Transverse colon (tissue), 4 donors: ENCODE results near the gene PRRT4. TPM values are rescaled to one million over a fixed set of nuclear protein-coding genes. Genes with fewer than 3 reads are reported as not detected.

Experiments
- DNase-seq: peaks from one replicate; pipeline ENCODE4 v3.0.0-alpha.2; 2019
- H3K27ac ChIP-seq, 4 donors: fragments of 200-600 bp; sonication (generic); 2 replicates each; pipeline ENCODE4 v1.5.1; 2016 to 2018; ENCODE audit warnings: inconsistent platforms in 4 of 4
- H3K27me3 ChIP-seq: fragments of 200-600 bp; sonication (generic); 2 replicates; pipeline ENCODE4 v1.5.1; 2017; ENCODE audit warnings: inconsistent platforms
- H3K36me3 ChIP-seq, 4 donors: fragments of 200-600 bp; sonication (generic); 2 replicates each; pipeline ENCODE4 v1.5.1; 2017 to 2019; ENCODE audit warnings: inconsistent platforms in 4 of 4
- H3K4me1 ChIP-seq, 4 donors: fragments of 200-600 bp; sonication (generic); 2 replicates each; pipeline ENCODE4 v1.5.1; 2017 to 2020; ENCODE audit warnings: inconsistent platforms in 4 of 4
- H3K4me3 ChIP-seq, 4 donors: fragments of 200-600 bp; sonication (generic); 1 replicate in 1 of 4; 2 replicates in 3 of 4; pipeline versions ENCODE4 v1.5.1 to v1.6.1; 2017 to 2019; ENCODE audit warnings: inconsistent platforms in 4 of 4
- H3K9me3 ChIP-seq, 2 donors: fragments of 200-600 bp; sonication (generic); 2 replicates each; pipeline ENCODE4 v1.5.1; 2017 to 2019; ENCODE audit warnings: inconsistent platforms in 2 of 2
- CTCF ChIP-seq, 5 experiments: fragments of 200-600 bp in 3 of 5; fragments of 450-650 bp in 2 of 5; sonication (generic) in 3 of 5; IDR thresholded peaks; 1 replicate in 2 of 5; 2 replicates in 3 of 5; pipeline ENCODE4 v1.5.1; 2016 to 2017; ENCODE audit warnings: antibody characterized with exemption in 5 of 5, inconsistent platforms in 3 of 5, mild to moderate bottlenecking in 2 of 5, moderate library complexity in 1 of 5
- EP300 ChIP-seq: sonication (generic); formaldehyde crosslinking; IDR thresholded peaks from one replicate; pipeline ENCODE4 v1.6.1; 2017; ENCODE audit warnings: antibody characterized with exemption, low read depth
- POLR2A ChIP-seq: fragments of 450-650 bp; IDR thresholded peaks from one replicate; pipeline ENCODE4 v1.6.1; 2016; ENCODE audit warnings: antibody characterized with exemption, mild to moderate bottlenecking, moderate library complexity
- POLR2AphosphoS5 ChIP-seq, 3 donors: sonication (generic); formaldehyde crosslinking; IDR thresholded peaks; one replicate each; pipeline ENCODE4 v1.6.1; 2016; ENCODE audit warnings: antibody characterized with exemption in 3 of 3
- WGBS, 2 donors: methylation state at CpG; one replicate each; pipeline ENCODE4 v1.1.5; 2018; ENCODE audit warnings: low coverage in 1 of 2; 5-methylcytosine and 5-hydroxymethylcytosine counted together
- in situ Hi-C, 4 donors: fragments of 200-750 bp; cut with MboI; loops; one replicate each; pipeline versions ENCODE4 v1.15.0 to v1.15.1; 2017; ENCODE audit warnings: low sequenced_read_pairs in 3 of 4, low pct_ligation_motif_present in 1 of 4, low pct_unique_long_range_greater_than_20kb in 1 of 4
- intact Hi-C: fragments of 100-400 bp; cut with DNase I; formaldehyde crosslinking; loops from one replicate; pipeline ENCODE4 v1.15.1; 2023; ENCODE audit warnings: low total_unique reads
- total RNA-seq, 4 donors: library from RNA; depleted of rRNA; stranded (reverse); fragments of >200 nt; gene quantifications; one replicate each; pipeline ENCODE4 v1.1.0, GENCODE V29; 2016

PRRT4 gene
- total RNA-seq, 4 donors from 2014 or later = 0.16 to 0.41 TPM; not detected in 2

GRCh38 chr7:128362670-128363069 is 1.2 kb upstream of the PRRT4 start:
- H3K4me3 ChIP-seq = no peak overlapping the region
- TF ChIP-seq EP300 (no peak), CTCF (IDR thresholded peaks at IDR 0.05) (no peak)
- in situ Hi-C loops (no loop called here), intact Hi-C loops (no loop called here)
- no peaks in the 10 kb centered on the region for H3K36me3 ChIP-seq
- DNase-seq = no peak
- H3K4me1 ChIP-seq = peaks cover 0 to 17% (median 14%) of the 10 kb centered on the region in 4 donors
- peaks cover 72% of the 10 kb centered on the region for H3K27me3 ChIP-seq
- 69 to 79% methylated on average over 4 of the region's 4 CpGs for WGBS, 2 donors
- H3K9me3 ChIP-seq = no peaks in the 10 kb centered on the region
- no peak overlapping the region for H3K27ac ChIP-seq

- WGBS, 2 donors = 53% methylated on average over 7 of the region's 9 CpGs; no CpG with 5 or more reads in 1 of the 2 donors
- DNase-seq = no peak
- peak overlapping the region in 1 of 4 donors; percentile 61 for H3K4me3 ChIP-seq
- TF ChIP-seq EP300 (no peak), POLR2AphosphoS5 (IDR thresholded peaks at IDR 0.05) (no peak), CTCF (IDR thresholded peaks at IDR 0.05) (no peak), POLR2A (no peak)
- in situ Hi-C loops = no loop called here
- H3K4me1 ChIP-seq = peaks cover 0 to 17% (median 14%) of the 10 kb centered on the region in 4 donors
- H3K36me3 ChIP-seq = no peaks in the 10 kb centered on the region
- H3K27me3 ChIP-seq = peaks cover 66% of the 10 kb centered on the region
- no peak overlapping the region for H3K27ac ChIP-seq
- intact Hi-C loops = no loop called here
- H3K9me3 ChIP-seq = no peaks in the 10 kb centered on the region
These were observed 1.2 kb downstream of the PRRT4 start for GRCh38 chr7:128360359-128360678.

GRCh38 chr7:128359939-128360338 is 1.6 kb downstream of the PRRT4 start:
- DNase-seq = no peak
- H3K4me1 ChIP-seq = peaks cover 0 to 17% (median 14%) of the 10 kb centered on the region in 4 donors
- H3K27ac ChIP-seq = no peak overlapping the region
- H3K27me3 ChIP-seq = peaks cover 62% of the 10 kb centered on the region
- in situ Hi-C loops (no loop called here), intact Hi-C loops (no loop called here)
- WGBS, 2 donors = 75% methylated on average over 4 of the region's 4 CpGs; no CpG with 5 or more reads in 1 of the 2 donors
- no peak overlapping the region for H3K4me3 ChIP-seq
- no peaks in the 10 kb centered on the region for H3K36me3 ChIP-seq
- no peak for TF ChIP-seq POLR2A
- TF ChIP-seq CTCF (IDR thresholded peaks at IDR 0.05) = no peak
- no peak for TF ChIP-seq EP300
- TF ChIP-seq POLR2AphosphoS5 (IDR thresholded peaks at IDR 0.05) = no peak
- no peaks in the 10 kb centered on the region for H3K9me3 ChIP-seq

GRCh38 chr7:128359336-128359735 is 2.2 kb downstream of the PRRT4 start:
- 90% methylated on average over 12 of the region's 12 CpGs; no CpG with 5 or more reads in 1 of the 2 donors for WGBS, 2 donors
- TF ChIP-seq POLR2A (no peak), POLR2AphosphoS5 (IDR thresholded peaks at IDR 0.05) (no peak), EP300 (no peak), CTCF (IDR thresholded peaks at IDR 0.05) (no peak)
- no peaks in the 10 kb centered on the region for H3K9me3 ChIP-seq
- in situ Hi-C loops = no loop called here
- intact Hi-C loops = no loop called here
- H3K27ac ChIP-seq = no peak overlapping the region
- peaks cover 56% of the 10 kb centered on the region for H3K27me3 ChIP-seq
- peaks cover 0 to 17% (median 14%) of the 10 kb centered on the region in 4 donors for H3K4me1 ChIP-seq
- H3K4me3 ChIP-seq = no peak overlapping the region
- H3K36me3 ChIP-seq = no peaks in the 10 kb centered on the region
- DNase-seq = no peak
